GM18505 (cell line): ENCODE results near the gene MAST3.
"Not testable (repeated sequence)": the region's sequence is repeated elsewhere in the genome, so short reads cannot be mapped to it uniquely, and the experiment has no call there.

Experiments
- ATAC-seq: cut with Tn5 transposase; IDR thresholded peaks from one replicate; pipeline ENCODE4 v1.9.1; 2021; ENCODE audit not compliant: unreplicated experiment
- POLR2A ChIP-seq: IDR thresholded peaks from 4 replicates; pipeline ENCODE4 v1.6.1; 2011; ENCODE audit warnings: borderline replicate concordance; ENCODE audit not compliant: insufficient read depth, insufficient read length; ENCODE audit errors: extremely low read depth

Gene MAST3

GRCh38 chr19:18144906-18145305 is 47.3 kb downstream of the MAST3 start:
- no peak for ATAC-seq
- no peak for TF ChIP-seq POLR2A

GRCh38 chr19:18145391-18145999 is 47.9 kb downstream of the MAST3 start:
- no peak for TF ChIP-seq POLR2A
- ATAC-seq, result no peak

GRCh38 chr19:18147396-18147795 is 49.8 kb downstream of the MAST3 start:
- TF ChIP-seq POLR2A, result no peak
- ATAC-seq, result no peak

- TF ChIP-seq POLR2A, result no peak
- ATAC-seq, result no peak
These were observed 52.0 kb downstream of the MAST3 start for GRCh38 chr19:18149596-18149975.

GRCh38 chr19:18150776-18151624 is 53.4 kb downstream of the MAST3 start:
- ATAC-seq, result no peak
- no peak for TF ChIP-seq POLR2A

DNA sequence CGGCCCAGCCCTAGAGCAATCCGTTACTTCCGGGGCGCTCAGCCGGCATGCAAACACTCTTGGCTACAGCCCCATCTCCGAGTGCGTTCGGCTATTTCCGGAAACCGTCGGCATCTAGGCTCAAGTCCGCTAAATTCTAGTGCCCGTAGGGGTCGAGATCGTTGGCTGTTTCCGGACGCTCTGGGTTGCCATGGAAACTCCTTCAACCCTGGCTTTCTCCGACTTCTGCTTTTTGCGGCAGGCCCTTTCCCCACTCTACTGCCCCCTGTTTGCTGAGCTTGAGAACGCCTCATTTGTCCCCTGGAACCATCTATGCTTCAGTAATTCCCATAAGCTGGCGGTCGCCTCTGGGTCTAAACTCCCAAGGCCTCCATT is 54.9 kb downstream of the MAST3 start:
- peak; percentile 59 for ATAC-seq
- peak; percentile 66 for TF ChIP-seq POLR2A

DNA sequence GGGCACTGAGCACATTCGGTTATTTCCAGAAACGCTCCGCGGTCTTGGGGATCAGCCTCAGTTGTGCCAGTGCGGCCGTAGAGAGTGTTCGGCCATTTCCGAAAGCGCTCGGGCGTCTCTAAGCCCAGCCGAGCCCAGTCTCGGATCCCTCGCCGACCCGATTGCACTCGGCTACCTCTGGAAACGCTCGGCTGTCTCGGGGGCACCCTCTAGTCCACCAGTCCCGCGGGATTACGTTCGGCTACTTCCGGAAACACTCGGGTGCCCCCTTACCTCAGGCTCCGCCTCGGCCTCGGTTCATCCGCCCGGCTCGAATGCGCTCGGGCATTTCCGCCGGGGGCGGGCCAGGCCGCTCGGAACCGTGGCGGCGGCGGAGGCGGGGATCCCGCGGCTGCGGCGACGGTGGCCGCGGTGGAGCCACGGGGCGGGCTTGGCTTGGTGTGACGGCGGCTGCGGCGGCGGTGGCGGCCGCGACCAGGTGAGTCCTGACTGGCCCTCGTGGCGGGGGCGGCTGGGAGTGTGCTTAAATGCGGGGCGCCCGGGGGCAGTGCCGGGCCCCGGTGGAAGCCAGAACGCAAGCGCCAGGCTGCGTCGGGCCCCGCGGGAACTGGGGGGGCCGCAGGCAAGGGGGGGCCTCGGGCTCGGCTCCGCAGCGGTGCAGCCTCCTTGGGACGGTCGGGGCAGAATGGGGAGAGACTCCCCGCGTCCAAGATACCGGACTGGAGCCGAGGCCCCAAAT is 55.4 kb downstream of the MAST3 start, which contains the start of gene PIK3R2:
Gene PIK3R2, plus strand, starts transcription at position 347 of the 739 bp plus-strand sequence. CDS start 2,717 bp downstream, outside the sequence.
- TF ChIP-seq POLR2A, result peak; percentile 49
- ATAC-seq, result peak; percentile 66

- TF ChIP-seq POLR2A, result no peak
- ATAC-seq, result peak; percentile 1
These were observed 56.1 kb downstream of the MAST3 start for GRCh38 chr19:18153556-18154134.

GRCh38 chr19:18155095-18156087 is 57.8 kb downstream of the MAST3 start:
- no peak for TF ChIP-seq POLR2A
- ATAC-seq, result no peak

GRCh38 chr19:18156268-18156667 is 58.7 kb downstream of the MAST3 start:
- no peak for ATAC-seq
- TF ChIP-seq POLR2A, result no peak

- TF ChIP-seq POLR2A, result no peak
- no peak for ATAC-seq
These were observed 59.4 kb downstream of the MAST3 start for GRCh38 chr19:18156841-18157464.

- ATAC-seq, result no peak
- TF ChIP-seq POLR2A, result no peak
These were observed 60.0 kb downstream of the MAST3 start for GRCh38 chr19:18157465-18158063.

DNA sequence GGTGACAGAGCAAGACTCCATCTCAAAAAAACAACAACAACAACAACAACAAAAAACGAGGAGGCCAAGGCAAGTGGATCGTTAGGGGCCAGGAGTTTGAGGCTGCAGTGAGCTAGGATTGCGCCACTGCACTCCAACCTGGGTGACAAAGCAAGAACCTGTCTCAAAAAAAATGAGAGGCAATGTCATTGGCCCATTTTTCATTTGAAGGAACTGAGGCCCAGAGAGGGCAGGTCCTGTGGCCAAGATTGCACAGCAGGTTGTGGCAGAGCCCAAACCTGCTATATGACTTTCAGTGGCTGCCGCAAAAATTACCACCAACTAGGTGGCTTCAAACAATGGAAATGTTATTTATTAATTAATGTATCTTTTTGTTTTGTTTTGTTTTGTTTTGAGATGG is 60.9 kb downstream of the MAST3 start:
- TF ChIP-seq POLR2A, result no peak
- ATAC-seq, result no peak

DNA sequence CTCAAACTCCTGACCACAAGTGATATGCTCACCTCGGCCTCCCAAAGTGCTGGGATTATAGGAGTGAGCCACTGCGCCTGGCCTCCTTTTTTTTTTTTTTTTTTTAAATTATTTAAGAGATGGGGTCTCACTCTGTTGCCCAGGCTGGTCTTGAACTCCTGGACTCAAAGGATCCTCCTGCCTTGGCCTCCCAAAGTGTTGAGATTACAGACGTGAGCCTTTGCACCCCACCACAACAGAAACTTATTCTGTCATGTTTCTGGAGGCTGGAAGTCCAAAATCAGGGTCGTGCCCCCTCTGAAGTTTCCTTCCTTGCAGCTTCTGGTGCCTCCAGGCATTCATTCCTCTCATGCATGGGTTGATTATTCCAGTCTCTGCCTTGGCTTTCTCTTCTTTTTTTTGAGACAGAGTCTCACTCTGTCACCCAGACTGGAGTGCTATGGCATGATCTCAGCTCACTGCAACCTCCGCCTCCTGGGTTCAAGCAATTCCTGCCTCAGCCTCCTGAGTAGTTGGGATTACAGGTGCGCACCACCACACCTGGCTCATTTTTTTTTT is 61.6 kb downstream of the MAST3 start:
- ATAC-seq, result not testable (repeated sequence)
